Psoas muscle (tissue), 8 donors: ENCODE data around the gene FOXE1. TPM values are rescaled to one million over a fixed set of nuclear protein-coding genes. Genes with fewer than 3 reads are reported as not detected.
A peak's percentile ranks its signal among the peaks of the same experiment; 100 is the strongest.

ENCODE experiments used
- ATAC-seq, 4 donors: fragments of 200-7000 bp; cut with Tn5 transposase; one replicate each; pipeline ENCODE4 v1.9.1; 2020; ENCODE audit warnings: moderate library complexity in 3 of 4, mild to moderate bottlenecking in 2 of 4
- DNase-seq, 2 donors: peaks; one replicate each; pipeline ENCODE4 v3.0.0-alpha.2; 2020
- H3K27ac ChIP-seq: fragments of 200-600 bp; one replicate; pipeline ENCODE4 v1.8.0; 2022
- H3K27me3 ChIP-seq, 3 donors: fragments of 200-600 bp in 1 of 3; one replicate each; pipeline versions ENCODE4 v1.6.1 to v1.8.0; 2013 to 2022; ENCODE audit warnings: low read length in 2 of 3, mild to moderate bottlenecking in 2 of 3, moderate library complexity in 1 of 3; ENCODE audit not compliant: insufficient read depth in 3 of 3
- H3K36me3 ChIP-seq, 2 donors: fragments of 200-600 bp in 1 of 2; one replicate each; pipeline versions ENCODE4 v1.6.1 to v1.8.0; 2013 to 2022; ENCODE audit warnings: low read depth in 1 of 2, mild to moderate bottlenecking in 1 of 2, moderate library complexity in 1 of 2; ENCODE audit not compliant: insufficient read depth in 1 of 2
- H3K4me1 ChIP-seq: fragments of 200-600 bp; one replicate; pipeline ENCODE4 v1.8.0; 2022
- H3K4me3 ChIP-seq: fragments of 200-600 bp; one replicate; pipeline ENCODE4 v1.8.0; 2022; ENCODE audit warnings: mild to moderate bottlenecking
- H3K9me3 ChIP-seq: fragments of 200-600 bp; one replicate; pipeline ENCODE4 v1.8.0; 2022
- WGBS, 3 donors: extraction: QIAGEN DNeasy Blood & Tissue Kit; methylation state at CpG; one replicate each; pipeline versions ENCODE4 v1.1.6 to v1.1.7; 2013; 5-methylcytosine and 5-hydroxymethylcytosine counted together
- intact Hi-C, 2 donors: fragments of 100-400 bp; cut with DNase I; formaldehyde crosslinking; loops; one replicate each; pipeline versions ENCODE4 v1.11.0 to v1.14.2; 2022
- polyA plus RNA-seq, 3 donors: library from polyadenylated mRNA; stranded (reverse); fragments of 200-250 nt; gene quantifications; one replicate each; pipeline ENCODE4 v1.2.3, GENCODE V29; 2013
- total RNA-seq, 4 donors: library from RNA; stranded (reverse); fragmentation: NEBNext Ultra II Directional in 2 of 4; extraction: Animal tissue kit (Norgen Biotek cat#: 25700) in 2 of 4; gene quantifications; one replicate each; pipeline versions ENCODE4 v1.2.1 to v1.2.4, GENCODE V29; 2021 to 2023
- TF ChIP-seq, protein P1 (sequence below): fragments of 200-600 bp; IDR thresholded peaks from one replicate; pipeline ENCODE4 v1.8.0; 2022; ENCODE audit warnings: antibody characterized with exemption
- donor health status: healthy with polysubstance abuse.
- donor health status: DM: no; HTN: no; CAD: no; lungs with moderate emphysema.
- donor health status: Bipolar disorder and iron deficiency.
- donor health status: healthy.
- donor health status: DM: yes; HTN: yes; CAD: no.
- donor health status: DM: no; HTN: no; CAD: no.
- donor health status: DM: no; HTN: no; CAD: no.
- donor health status: DM: yes; HTN: yes; CAD: no.

FOXE1 gene
- total and polyA plus RNA-seq, 7 donors: not detected

DNA sequence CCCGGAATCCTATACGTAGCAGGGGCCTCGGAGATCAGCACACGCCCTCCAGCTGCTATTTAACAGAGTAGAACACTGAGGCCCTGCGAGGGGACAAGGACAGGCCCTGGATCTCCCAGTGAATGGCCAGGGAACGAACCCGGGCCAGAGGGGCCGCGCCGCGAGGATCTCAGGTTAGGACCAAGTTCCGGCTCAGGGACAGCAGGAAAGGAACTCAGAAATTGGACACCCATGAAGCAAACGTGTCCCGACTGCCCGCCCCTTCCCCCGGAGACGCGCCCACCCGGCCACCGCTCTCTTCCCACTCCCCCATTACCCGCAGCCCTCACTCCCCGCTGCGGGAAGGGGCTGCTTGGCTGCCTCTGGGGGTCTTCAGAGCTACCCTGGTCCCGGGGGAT, 1.0 kb upstream of the FOXE1 start:
- TF ChIP-seq, protein P1, sequence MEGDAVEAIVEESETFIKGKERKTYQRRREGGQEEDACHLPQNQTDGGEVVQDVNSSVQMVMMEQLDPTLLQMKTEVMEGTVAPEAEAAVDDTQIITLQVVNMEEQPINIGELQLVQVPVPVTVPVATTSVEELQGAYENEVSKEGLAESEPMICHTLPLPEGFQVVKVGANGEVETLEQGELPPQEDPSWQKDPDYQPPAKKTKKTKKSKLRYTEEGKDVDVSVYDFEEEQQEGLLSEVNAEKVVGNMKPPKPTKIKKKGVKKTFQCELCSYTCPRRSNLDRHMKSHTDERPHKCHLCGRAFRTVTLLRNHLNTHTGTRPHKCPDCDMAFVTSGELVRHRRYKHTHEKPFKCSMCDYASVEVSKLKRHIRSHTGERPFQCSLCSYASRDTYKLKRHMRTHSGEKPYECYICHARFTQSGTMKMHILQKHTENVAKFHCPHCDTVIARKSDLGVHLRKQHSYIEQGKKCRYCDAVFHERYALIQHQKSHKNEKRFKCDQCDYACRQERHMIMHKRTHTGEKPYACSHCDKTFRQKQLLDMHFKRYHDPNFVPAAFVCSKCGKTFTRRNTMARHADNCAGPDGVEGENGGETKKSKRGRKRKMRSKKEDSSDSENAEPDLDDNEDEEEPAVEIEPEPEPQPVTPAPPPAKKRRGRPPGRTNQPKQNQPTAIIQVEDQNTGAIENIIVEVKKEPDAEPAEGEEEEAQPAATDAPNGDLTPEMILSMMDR: no peak
- Histone ChIP-seq H3K36me3 (no peaks in the 10 kb centered on the region), H3K27me3 (peaks cover 9 to 99% (median 66%) of the 10 kb centered on the region in 3 donors), H3K9me3 (no peaks in the 10 kb centered on the region), H3K4me1 (peaks cover 25% of the 10 kb centered on the region), H3K4me3 (no peak overlapping the region), H3K27ac (no peak overlapping the region)
- intact Hi-C loops: no loop called here
- no peak for DNase-seq
- ATAC-seq: no peak
- 2 to 4% (median 2%) methylated on average over 17 to 24 of the region's 24 CpGs for WGBS, 3 donors

DNA sequence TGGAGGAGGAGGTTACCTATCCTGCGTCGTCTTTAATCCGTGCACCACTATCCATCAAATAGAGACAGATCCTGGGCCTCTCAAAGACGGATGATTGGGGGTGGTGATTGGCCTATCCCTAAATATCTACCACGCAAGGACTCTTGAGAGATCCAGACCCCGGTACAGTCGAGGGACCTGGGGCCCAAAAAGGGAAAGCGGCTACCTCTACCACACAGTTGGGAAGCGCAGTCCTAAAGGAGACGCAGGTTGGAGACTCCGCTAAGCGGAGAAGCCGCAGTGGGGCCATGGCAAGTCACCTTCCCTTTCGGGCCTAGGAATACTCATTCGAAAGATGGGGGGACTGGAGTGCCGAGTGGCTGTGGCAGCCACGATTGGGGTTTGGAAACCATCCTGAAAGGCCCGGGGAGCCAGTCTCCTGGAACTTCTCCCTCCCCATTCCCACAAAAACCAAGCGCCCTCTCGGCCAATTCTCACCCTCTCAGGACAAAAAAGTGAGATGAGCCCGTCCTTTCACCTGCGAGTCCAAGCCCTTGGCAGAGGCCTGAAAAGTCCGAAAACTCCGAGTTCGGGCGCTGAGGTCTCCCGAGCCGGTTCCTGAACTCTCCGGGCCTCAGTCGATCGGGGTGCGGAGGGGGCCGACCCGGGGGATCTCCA, 499 bp upstream of the FOXE1 start:
- WGBS, 3 donors: 2 to 4% (median 3%) methylated on average over 34 of the region's 34 CpGs
- H3K27ac ChIP-seq: no peak overlapping the region
- peak overlapping the region; percentile 59 for H3K4me3 ChIP-seq
- H3K36me3 ChIP-seq: no peaks in the 10 kb centered on the region
- H3K27me3 ChIP-seq: peaks cover 9 to 99% (median 63%) of the 10 kb centered on the region in 3 donors
- DNase-seq (no peak), ATAC-seq (peak in 1 of 4 donors; percentile 16)
- H3K9me3 ChIP-seq: no peaks in the 10 kb centered on the region
- TF ChIP-seq, protein P1: no peak
- intact Hi-C loops: no loop called here
- H3K4me1 ChIP-seq: peaks cover 25% of the 10 kb centered on the region

DNA sequence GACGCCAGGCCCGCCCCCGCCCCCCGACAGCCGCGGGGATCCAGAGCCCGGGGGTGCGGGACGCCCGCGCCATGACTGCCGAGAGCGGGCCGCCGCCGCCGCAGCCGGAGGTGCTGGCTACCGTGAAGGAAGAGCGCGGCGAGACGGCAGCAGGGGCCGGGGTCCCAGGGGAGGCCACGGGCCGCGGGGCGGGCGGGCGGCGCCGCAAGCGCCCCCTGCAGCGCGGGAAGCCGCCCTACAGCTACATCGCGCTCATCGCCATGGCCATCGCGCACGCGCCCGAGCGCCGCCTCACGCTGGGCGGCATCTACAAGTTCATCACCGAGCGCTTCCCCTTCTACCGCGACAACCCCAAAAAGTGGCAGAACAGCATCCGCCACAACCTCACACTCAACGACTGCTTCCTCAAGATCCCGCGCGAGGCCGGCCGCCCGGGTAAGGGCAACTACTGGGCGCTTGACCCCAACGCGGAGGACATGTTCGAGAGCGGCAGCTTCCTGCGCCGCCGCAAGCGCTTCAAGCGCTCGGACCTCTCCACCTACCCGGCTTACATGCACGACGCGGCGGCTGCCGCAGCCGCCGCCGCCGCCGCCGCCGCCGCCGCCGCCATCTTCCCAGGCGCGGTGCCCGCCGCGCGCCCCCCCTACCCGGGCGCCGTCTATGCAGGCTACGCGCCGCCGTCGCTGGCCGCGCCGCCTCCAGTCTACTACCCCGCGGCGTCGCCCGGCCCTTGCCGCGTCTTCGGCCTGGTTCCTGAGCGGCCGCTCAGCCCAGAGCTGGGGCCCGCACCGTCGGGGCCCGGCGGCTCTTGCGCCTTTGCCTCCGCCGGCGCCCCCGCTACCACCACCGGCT, 1.0 kb downstream of the FOXE1 start:
- TF ChIP-seq, protein P1: peak; percentile 12
- ATAC-seq: peak in 1 of 4 donors; percentile 42
- intact Hi-C loops: no loop called here
- Histone ChIP-seq H3K4me1 (peaks cover 17% of the 10 kb centered on the region), H3K27ac (no peak overlapping the region), H3K27me3 (peaks cover 6 to 99% (median 57%) of the 10 kb centered on the region in 3 donors), H3K9me3 (no peaks in the 10 kb centered on the region), H3K36me3 (no peaks in the 10 kb centered on the region), H3K4me3 (peak overlapping the region; percentile 59)
- DNase-seq: no peak
- WGBS, 3 donors: 1 to 2% (median 2%) methylated on average over 80 to 125 of the region's 125 CpGs

DNA sequence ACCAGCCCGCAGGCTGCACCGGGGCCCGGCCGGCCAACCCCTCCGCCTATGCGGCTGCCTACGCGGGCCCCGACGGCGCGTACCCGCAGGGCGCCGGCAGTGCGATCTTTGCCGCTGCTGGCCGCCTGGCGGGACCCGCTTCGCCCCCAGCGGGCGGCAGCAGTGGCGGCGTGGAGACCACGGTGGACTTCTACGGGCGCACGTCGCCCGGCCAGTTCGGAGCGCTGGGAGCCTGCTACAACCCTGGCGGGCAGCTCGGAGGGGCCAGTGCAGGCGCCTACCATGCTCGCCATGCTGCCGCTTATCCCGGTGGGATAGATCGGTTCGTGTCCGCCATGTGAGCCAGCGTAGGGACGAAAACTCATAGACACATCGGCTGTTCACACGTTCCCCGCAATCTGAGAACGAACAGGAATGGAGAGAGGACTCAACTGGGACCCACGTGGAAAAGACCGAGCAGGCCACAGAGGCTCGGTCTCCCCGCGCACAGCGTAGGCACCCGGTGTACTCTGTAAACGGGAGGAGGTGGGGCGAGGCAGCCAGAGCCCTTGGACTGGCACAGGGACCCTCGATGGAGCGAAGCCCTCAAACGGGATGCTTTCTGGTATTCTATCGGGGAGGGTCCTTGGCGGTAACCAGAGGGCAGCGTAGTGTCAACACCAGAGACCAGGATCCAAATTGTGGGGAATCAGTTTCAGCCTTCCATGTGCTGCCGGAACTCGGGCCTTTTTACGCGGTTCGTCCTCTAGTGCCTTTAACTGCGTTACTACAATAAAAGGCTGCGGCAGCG, 1.9 kb downstream of the FOXE1 start:
- DNase-seq (no peak), ATAC-seq (no peak)
- peaks cover 2 to 99% (median 59%) of the 10 kb centered on the region in 3 donors for H3K27me3 ChIP-seq
- no peaks in the 10 kb centered on the region for H3K36me3 ChIP-seq
- 5 to 7% (median 7%) methylated on average over 70 to 71 of the region's 71 CpGs for WGBS, 3 donors
- intact Hi-C loops: no loop called here
- H3K4me3 ChIP-seq: no peak overlapping the region
- H3K9me3 ChIP-seq: no peaks in the 10 kb centered on the region
- peaks cover 16% of the 10 kb centered on the region for H3K4me1 ChIP-seq
- H3K27ac ChIP-seq: no peak overlapping the region
- TF ChIP-seq, protein P1: no peak
